A549 (cell line): ENCODE results near the gene SPPL2B. TPM values are rescaled to one million over a fixed set of nuclear protein-coding genes. Genes with fewer than 3 reads are reported as not detected.

Experiments used
- ATAC-seq, 2 experiments: fragments of 200-7000 bp in 1 of 2; fragments of >200 bp in 1 of 2; cut with Nextera tagmentation in 1 of 2; cut with Tn5 transposase in 1 of 2; 3 replicates each; pipeline versions ENCODE4 v1.8.0 to v1.9.1; 2018 to 2020; ENCODE audit warnings: mild to moderate bottlenecking in 1 of 2, moderate library complexity in 1 of 2
- CTCF ChIA-PET: fragments of 300-600 bp; sonication (Branson Sonifier 250); formaldehyde crosslinking; extraction: SDS; loops from one replicate; lab custom pipeline; 2021; ENCODE audit warnings: antibody characterized with exemption, inconsistent platforms; lab: Yijun Ruan, JAX
- POLR2A ChIA-PET: fragments of 350-600 bp; formaldehyde crosslinking; extraction: SDS; loops from one replicate; lab custom pipeline; 2021; ENCODE audit warnings: antibody characterized with exemption, inconsistent platforms; lab: Yijun Ruan, JAX
- DNase-seq, 2 experiments: peaks; one replicate each; pipeline versions ENCODE4 v3.0.0 to v3.0.0-alpha.2; 2011 to 2016; ENCODE audit warnings: low read depth in 1 of 2, low spot score in 1 of 2
- FAIRE-seq: peaks from 2 replicates; lab custom pipeline; 2011; peaks lifted over from hg19 to GRCh38; lab: Jason Lieb, UNC
- H3K27ac ChIP-seq, 2 experiments: fragments of >200 bp; sonication (Bioruptor Twin); formaldehyde crosslinking; 3 replicates each; pipeline ENCODE4 v1.5.1; 2016 to 2017
- H3K4me1 ChIP-seq: fragments of >200 bp; sonication (Bioruptor Twin); formaldehyde crosslinking; 3 replicates; pipeline ENCODE4 v1.6.1; 2016
- H3K4me2 ChIP-seq: fragments of >200 bp; sonication (Bioruptor Twin); formaldehyde crosslinking; 3 replicates; pipeline ENCODE4 v1.6.1; 2016
- H3K4me3 ChIP-seq: fragments of >200 bp; sonication (Bioruptor Twin); formaldehyde crosslinking; 3 replicates; pipeline ENCODE4 v1.5.1; 2016
- H3K9me3 ChIP-seq: fragments of >200 bp; sonication (Bioruptor Twin); formaldehyde crosslinking; 3 replicates; pipeline ENCODE4 v1.6.1; 2016
- BHLHE40 ChIP-seq: IDR thresholded peaks from 2 replicates; pipeline ENCODE4 v1.6.1; 2012; ENCODE audit warnings: low read depth, low read length, inconsistent platforms
- CBX2 ChIP-seq: fragments of 200-600 bp; sonication (generic); IDR thresholded peaks from 2 replicates; pipeline ENCODE4 v1.6.1; 2016; ENCODE audit warnings: low read depth, mild to moderate bottlenecking, borderline replicate concordance
- CHD2 ChIP-seq: fragments of 150-350 bp; IDR thresholded peaks from 2 replicates; pipeline ENCODE4 v1.6.1; 2014; ENCODE audit warnings: low read length; ENCODE audit not compliant: partially characterized antibody
- FOSL2 ChIP-seq, 2 experiments: fragments of 450-650 bp in 1 of 2; fragments of >200 bp in 1 of 2; sonication (Bioruptor Twin) in 1 of 2; formaldehyde crosslinking; IDR thresholded peaks; 2 replicates each; pipeline versions ENCODE4 v1.5.0 to v1.6.1; 2016 to 2020; ENCODE audit warnings: mild to moderate bottlenecking in 1 of 2, moderate library complexity in 1 of 2
- HEYL ChIP-seq: fragments of 250-450 bp; sonication (Bioruptor Pico); IDR thresholded peaks from 2 replicates; pipeline ENCODE4 v1.8.0; 2021; ENCODE audit warnings: mild to moderate bottlenecking, moderate library complexity
- HOXA7 ChIP-seq: fragments of 250-450 bp; sonication (Bioruptor Pico); IDR thresholded peaks from 2 replicates; pipeline ENCODE4 v1.5.0; 2020; ENCODE audit warnings: mild to moderate bottlenecking, moderate library complexity
- HOXB13 ChIP-seq: fragments of 250-450 bp; sonication (Bioruptor Pico); IDR thresholded peaks from 2 replicates; pipeline ENCODE4 v1.5.0; 2020; ENCODE audit warnings: low read depth, mild to moderate bottlenecking, moderate library complexity
- JUNB ChIP-seq: fragments of >200 bp; sonication (Bioruptor Twin); formaldehyde crosslinking; IDR thresholded peaks from 2 replicates; pipeline ENCODE4 v1.6.1; 2016
- KDM1A ChIP-seq: fragments of 200-600 bp; sonication (generic); IDR thresholded peaks from 2 replicates; pipeline ENCODE4 v1.6.1; 2016; ENCODE audit warnings: low read depth, mild to moderate bottlenecking
- MAZ ChIP-seq: fragments of 150-350 bp; IDR thresholded peaks from 2 replicates; pipeline ENCODE4 v1.6.1; 2014; ENCODE audit warnings: antibody characterized with exemption, low read depth, low read length, borderline replicate concordance
- MYC ChIP-seq: IDR thresholded peaks from 2 replicates; pipeline ENCODE4 v1.6.1; 2012; ENCODE audit warnings: mild to moderate bottlenecking, inconsistent platforms, low read length, improper control_type of control experiment, borderline replicate concordance
- NFE2L2 ChIP-seq: fragments of 150-350 bp; conservative IDR thresholded peaks from 2 replicates; pipeline ENCODE4 v1.6.1; 2014; ENCODE audit warnings: low read length
- NPAS2 ChIP-seq: fragments of 250-450 bp; sonication (Bioruptor Pico); IDR thresholded peaks from 2 replicates; pipeline ENCODE4 v1.8.0; 2022; ENCODE audit warnings: mild to moderate bottlenecking, moderate library complexity, borderline replicate concordance
- NR3C1 ChIP-seq: fragments of >200 bp; sonication (Bioruptor Twin); formaldehyde crosslinking; IDR thresholded peaks from 3 replicates; pipeline ENCODE4 v1.6.1; 2017
- POLR2A ChIP-seq: IDR thresholded peaks from 2 replicates; pipeline ENCODE4 v1.6.1; 2012; ENCODE audit warnings: mild to moderate bottlenecking, low read length
- POLR2AphosphoS2 ChIP-seq: conservative IDR thresholded peaks from 2 replicates; pipeline ENCODE4 v1.6.1; 2012; ENCODE audit warnings: low read length, improper control_type of control experiment, inconsistent platforms
- RAD21 ChIP-seq, 2 experiments: fragments of >200 bp in 1 of 2; sonication (Bioruptor Twin) in 1 of 2; formaldehyde crosslinking in 1 of 2; IDR thresholded peaks in 1 of 2; conservative IDR thresholded peaks in 1 of 2; 2 replicates in 1 of 2; 3 replicates in 1 of 2; pipeline ENCODE4 v1.6.1; 2012 to 2018; ENCODE audit warnings: inconsistent platforms in 1 of 2
- RARB ChIP-seq: fragments of 250-450 bp; sonication (Bioruptor Pico); IDR thresholded peaks from 2 replicates; pipeline ENCODE4 v1.8.0; 2021; ENCODE audit warnings: mild to moderate bottlenecking, moderate library complexity
- RCOR1 ChIP-seq: fragments of 150-350 bp; IDR thresholded peaks from 2 replicates; pipeline ENCODE4 v1.6.1; 2014; ENCODE audit warnings: antibody characterized with exemption, low read length, low read depth
- SMC3 ChIP-seq: fragments of >200 bp; sonication (Bioruptor Twin); formaldehyde crosslinking; IDR thresholded peaks from 3 replicates; pipeline ENCODE4 v1.6.1; 2018; ENCODE audit warnings: inconsistent platforms
- SREBF2 ChIP-seq: fragments of 450-650 bp; IDR thresholded peaks from 2 replicates; pipeline ENCODE4 v1.6.1; 2014; ENCODE audit warnings: mild to moderate bottlenecking, moderate library complexity
- ZSCAN20 ChIP-seq: fragments of 250-450 bp; sonication (Bioruptor Pico); IDR thresholded peaks from 2 replicates; pipeline ENCODE4 v1.8.0; 2022; ENCODE audit warnings: mild to moderate bottlenecking, moderate library complexity
- WGBS: methylation state at CpG from one replicate; pipeline ENCODE4 v1.1.6; 2017; ENCODE audit errors: missing lambda C conversion rate; 5-methylcytosine and 5-hydroxymethylcytosine counted together
- polyA plus RNA-seq, 4 experiments: library from polyadenylated mRNA; depleted of rRNA in 3 of 4; stranded (reverse); fragments of >200 nt; fragmentation: RNase III in 1 of 4; extraction: RNeasy Plus Mini Kit Qiagen cat#74134 plus additional on column Dnase treatment in 1 of 4; gene quantifications; 2 replicates in 3 of 4; 3 replicates in 1 of 4; pipeline ENCODE4 v1.2.3, GENCODE V29; 2011 to 2017
- TF ChIP-seq, protein P1 (sequence below): IDR thresholded peaks from 2 replicates; pipeline ENCODE4 v1.6.1; 2012
- TF ChIP-seq, protein P2 (sequence below): fragments of 250-450 bp; sonication (Bioruptor Pico); IDR thresholded peaks from 2 replicates; pipeline ENCODE4 v1.5.0; 2020; ENCODE audit warnings: low read depth, mild to moderate bottlenecking, moderate library complexity

The SPPL2B gene
- polyA plus RNA-seq, 2 of the 4 experiments (the other 2 are of a cell fraction) = 11.3 to 36.5 TPM

- Histone ChIP-seq H3K4me1 (peaks cover 5% of the 10 kb centered on the region; the same call in 2 of the 3 replicates), H3K4me2 (no peak overlapping the region), H3K4me3 (no peak overlapping the region), H3K27ac (no peak overlapping the region), H3K9me3 (no peaks in the 10 kb centered on the region)
- ChIA-PET CTCF (interaction anchor here (1.0 to 2.6 kb wide), 2 partner anchors 13 to 50 kb away, joined by 3 to 11 read pairs; no protein-coding TSS in a partner anchor), POLR2A (no interaction called here)
- TF ChIP-seq RAD21 (conservative IDR thresholded peaks at IDR 0.05 in 1 of 2, IDR thresholded peaks at IDR 0.05 in 1 of 2) (no peak), MYC (no peak), ZSCAN20 (CRISPR knock-in tag) (no peak), SMC3 (no peak), BHLHE40 (no peak), NFE2L2 (no peak), POLR2AphosphoS2 (no peak), HOXB13 (CRISPR knock-in tag) (no peak), RARB (CRISPR knock-in tag) (no peak), CHD2 (no peak), JUNB (no peak), HEYL (CRISPR knock-in tag) (no peak), FOSL2 (IDR thresholded peaks at IDR 0.05) (no peak), FOSL2 (CRISPR knock-in tag; IDR thresholded peaks at IDR 0.05) (no peak), NPAS2 (no peak)
- no peak for FAIRE-seq
- no peak for DNase-seq
- no peak for ATAC-seq
- no CpG with 5 or more reads among the region's 17 CpGs for WGBS
These were observed 40.1 kb upstream of the SPPL2B start for GRCh38 chr19:2288338-2288817.

DNA sequence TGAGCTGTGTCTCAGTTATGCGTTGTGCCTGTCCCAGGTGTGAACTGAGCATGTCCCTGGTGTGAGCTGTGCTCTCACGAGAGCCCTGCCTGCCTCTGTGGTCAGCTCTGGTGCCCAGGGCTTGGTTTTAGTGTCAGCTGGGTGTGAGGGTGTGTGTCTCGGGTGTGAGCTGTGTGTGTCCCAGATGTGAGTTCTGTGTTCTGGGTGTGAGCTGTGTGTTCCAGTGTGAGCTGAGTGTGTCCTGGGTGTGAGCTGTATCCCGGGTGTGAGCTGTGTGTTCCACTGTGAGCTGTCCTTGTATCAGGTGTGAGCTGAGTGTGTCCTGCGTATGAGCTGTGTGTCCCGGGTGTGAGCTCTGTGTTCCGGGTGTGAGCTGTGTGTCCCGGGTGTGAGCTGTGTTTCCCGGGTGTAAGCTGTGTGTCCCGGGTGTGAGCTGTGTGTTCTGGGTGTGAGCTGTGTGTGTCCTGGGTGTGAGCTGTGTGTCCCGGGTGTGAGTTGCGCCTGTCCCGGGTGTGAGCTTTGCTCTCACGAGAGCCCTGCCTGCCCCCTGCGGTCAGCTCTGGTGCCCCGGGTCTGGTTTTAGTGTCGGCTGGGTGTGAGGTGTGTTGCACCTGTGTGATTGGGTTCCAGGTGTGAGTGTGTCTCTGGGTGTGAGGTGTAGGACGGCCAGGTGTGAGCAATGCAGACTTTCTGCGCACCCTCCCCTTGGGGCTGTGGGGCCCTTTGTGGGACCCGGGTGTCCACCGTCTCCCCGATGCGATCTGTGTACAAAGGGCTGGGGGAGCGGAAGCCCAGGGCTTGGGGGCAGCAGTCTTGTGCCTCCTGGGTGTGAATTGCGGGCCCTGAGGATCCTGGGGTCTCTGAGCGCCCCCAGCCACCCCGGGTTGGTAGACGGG lies 39.4 kb upstream of the SPPL2B start:
- ATAC-seq (no peak), DNase-seq (no peak), FAIRE-seq (no peak)
- peak overlapping the region; percentile 40; the same call in 2 of the 3 replicates for H3K4me3 ChIP-seq
- peaks cover 5% of the 10 kb centered on the region; the same call in 2 of the 3 replicates for H3K4me1 ChIP-seq
- ChIA-PET CTCF (interaction anchor here (0.7 to 2.6 kb wide), 2 partner anchors 14 to 348 kb away, joined by 4 to 11 read pairs; no protein-coding TSS in a partner anchor), POLR2A (no interaction called here)
- H3K9me3 ChIP-seq = no peaks in the 10 kb centered on the region
- TF ChIP-seq JUNB (no peak), POLR2A (no peak), MAZ (no peak), CHD2 (no peak), HEYL (CRISPR knock-in tag) (no peak), KDM1A (no peak), CBX2 (no peak), NR3C1 (no peak), RCOR1 (no peak), HOXA7 (CRISPR knock-in tag) (no peak), SREBF2 (no peak)
- TF ChIP-seq, protein P1, sequence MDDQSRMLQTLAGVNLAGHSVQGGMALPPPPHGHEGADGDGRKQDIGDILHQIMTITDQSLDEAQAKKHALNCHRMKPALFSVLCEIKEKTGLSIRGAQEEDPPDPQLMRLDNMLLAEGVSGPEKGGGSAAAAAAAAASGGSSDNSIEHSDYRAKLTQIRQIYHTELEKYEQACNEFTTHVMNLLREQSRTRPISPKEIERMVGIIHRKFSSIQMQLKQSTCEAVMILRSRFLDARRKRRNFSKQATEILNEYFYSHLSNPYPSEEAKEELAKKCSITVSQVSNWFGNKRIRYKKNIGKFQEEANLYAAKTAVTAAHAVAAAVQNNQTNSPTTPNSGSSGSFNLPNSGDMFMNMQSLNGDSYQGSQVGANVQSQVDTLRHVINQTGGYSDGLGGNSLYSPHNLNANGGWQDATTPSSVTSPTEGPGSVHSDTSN = no peak
- TF ChIP-seq, protein P2, sequence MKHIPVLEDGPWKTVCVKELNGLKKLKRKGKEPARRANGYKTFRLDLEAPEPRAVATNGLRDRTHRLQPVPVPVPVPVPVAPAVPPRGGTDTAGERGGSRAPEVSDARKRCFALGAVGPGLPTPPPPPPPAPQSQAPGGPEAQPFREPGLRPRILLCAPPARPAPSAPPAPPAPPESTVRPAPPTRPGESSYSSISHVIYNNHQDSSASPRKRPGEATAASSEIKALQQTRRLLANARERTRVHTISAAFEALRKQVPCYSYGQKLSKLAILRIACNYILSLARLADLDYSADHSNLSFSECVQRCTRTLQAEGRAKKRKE = no peak
- peak overlapping the region; percentile 88 for H3K4me2 ChIP-seq
- no peak overlapping the region for H3K27ac ChIP-seq
- WGBS = 77% methylated on average over 8 of the region's 28 CpGs
